Neural cell (in vitro differentiated cells): Measurements from ENCODE around the gene FRMPD3. TPM values are rescaled to one million over a fixed set of nuclear protein-coding genes. Genes with fewer than 3 reads are reported as not detected.
"Not testable (repeated sequence)": the region's sequence is repeated elsewhere in the genome, so short reads cannot be mapped to it uniquely, and the experiment has no call there.

Experiments
- H2AFZ ChIP-seq: fragments of 200-600, 300-800 bp; sonication (generic), shearing (Covaris generic); 2 replicates; pipeline ENCODE4 v1.6.0; 2014; ENCODE audit warnings: low read depth, mild to moderate bottlenecking, antibody characterized with exemption, low read length, moderate library complexity
- H3F3A ChIP-seq: fragments of 200-600 bp; shearing (Covaris generic); 2 replicates; pipeline ENCODE4 v1.6.1; 2016; ENCODE audit warnings: mild to moderate bottlenecking, moderate library complexity, mixed read lengths, antibody characterized with exemption, low read length; ENCODE audit not compliant: insufficient read depth, poor library complexity, severe bottlenecking
- H3K27ac ChIP-seq: fragments of 200-600, 300-800 bp; sonication (generic), shearing (Covaris generic); 2 replicates; pipeline ENCODE4 v1.5.1; 2014; ENCODE audit warnings: mild to moderate bottlenecking, low read length, moderate library complexity
- H3K27me3 ChIP-seq: fragments of 300-800, 200-600 bp; sonication (generic), shearing (Covaris generic); 2 replicates; pipeline ENCODE4 v1.6.0; 2014; ENCODE audit warnings: mild to moderate bottlenecking, low read depth, low read length, moderate library complexity; ENCODE audit not compliant: insufficient read depth
- H3K36me3 ChIP-seq: fragments of 300-800, 200-600 bp; sonication (generic), shearing (Covaris generic); 2 replicates; pipeline ENCODE4 v1.5.1; 2014; ENCODE audit warnings: mild to moderate bottlenecking, antibody characterized with exemption, low read length, moderate library complexity; ENCODE audit not compliant: insufficient read depth
- H3K4me2 ChIP-seq: fragments of 300-800, 200-600 bp; sonication (generic), shearing (Covaris generic); 2 replicates; pipeline ENCODE4 v1.6.0; 2014; ENCODE audit warnings: mild to moderate bottlenecking, low read length
- H3K4me3 ChIP-seq: fragments of 300-800, 200-600 bp; sonication (generic), shearing (Covaris generic); 2 replicates; pipeline ENCODE4 v1.5.1; 2014; ENCODE audit warnings: mild to moderate bottlenecking, low read length, moderate library complexity
- H3K79me2 ChIP-seq: fragments of 200-600 bp; shearing (Covaris generic); replicated peaks from 2 replicates; pipeline ENCODE4 v1.6.0; 2014; ENCODE audit warnings: mild to moderate bottlenecking, low read length, moderate library complexity; ENCODE audit not compliant: insufficient read depth
- H3K9ac ChIP-seq: fragments of 300-800, 200-600 bp; sonication (generic), shearing (Covaris generic); 2 replicates; pipeline ENCODE4 v1.6.1; 2016; ENCODE audit warnings: mild to moderate bottlenecking, low read length, mixed read lengths
- H3K9me2 ChIP-seq: fragments of 200-600 bp; shearing (Covaris generic); 2 replicates; pipeline ENCODE4 v1.6.1; 2016; ENCODE audit warnings: mild to moderate bottlenecking, low read length, mixed read lengths; ENCODE audit not compliant: insufficient read depth
- H3K9me3 ChIP-seq: fragments of 200-600, 300-800 bp; sonication (generic), shearing (Covaris generic); 2 replicates; pipeline ENCODE4 v1.6.1; 2016; ENCODE audit warnings: mild to moderate bottlenecking, mixed run types, low read length, moderate library complexity, mixed read lengths
- H4K20me1 ChIP-seq: fragments of 200-600 bp; shearing (Covaris generic); 2 replicates; pipeline ENCODE4 v1.6.1; 2016; ENCODE audit warnings: mild to moderate bottlenecking, mixed run types; ENCODE audit not compliant: insufficient read depth
- CTCF ChIP-seq: fragments of 450-650 bp; IDR thresholded peaks from 2 replicates; pipeline ENCODE4 v1.5.1; 2014; ENCODE audit warnings: antibody characterized with exemption, mild to moderate bottlenecking, moderate library complexity; ENCODE audit not compliant: poor library complexity, severe bottlenecking
- EP300 ChIP-seq: fragments of 450-650 bp; conservative IDR thresholded peaks from 2 replicates; pipeline ENCODE4 v1.6.1; 2014; ENCODE audit warnings: antibody characterized with exemption, mild to moderate bottlenecking, moderate library complexity; ENCODE audit not compliant: poor library complexity, severe bottlenecking
- EZH2 ChIP-seq: fragments of 200-600, 300-800 bp; shearing (Covaris generic), sonication (generic); IDR thresholded peaks from 2 replicates; pipeline ENCODE4 v1.6.1; 2014; ENCODE audit warnings: antibody characterized with exemption, low read length, borderline replicate concordance, mild to moderate bottlenecking; ENCODE audit not compliant: insufficient read depth, poor library complexity, severe bottlenecking
- MXI1 ChIP-seq: fragments of 450-650 bp; conservative IDR thresholded peaks from 2 replicates; pipeline ENCODE4 v1.6.1; 2014; ENCODE audit warnings: antibody characterized with exemption, mild to moderate bottlenecking; ENCODE audit not compliant: poor library complexity, severe bottlenecking
- POLR2AphosphoS5 ChIP-seq: IDR thresholded peaks from 2 replicates; pipeline ENCODE4 v1.6.1; 2012
- RAD21 ChIP-seq: fragments of 450-650 bp; conservative IDR thresholded peaks from 2 replicates; pipeline ENCODE4 v1.6.1; 2014; ENCODE audit warnings: antibody characterized with exemption, mild to moderate bottlenecking, moderate library complexity
- REST ChIP-seq: IDR thresholded peaks from 2 replicates; pipeline ENCODE4 v1.6.1; 2012; ENCODE audit warnings: borderline replicate concordance
- SMC3 ChIP-seq: fragments of 450-650 bp; conservative IDR thresholded peaks from 2 replicates; pipeline ENCODE4 v1.6.1; 2014; ENCODE audit warnings: antibody characterized with exemption, mild to moderate bottlenecking, moderate library complexity; ENCODE audit not compliant: poor library complexity
- TAF1 ChIP-seq: IDR thresholded peaks from 2 replicates; pipeline ENCODE4 v1.6.1; 2012; ENCODE audit warnings: low read depth
- polyA plus RNA-seq: library from polyadenylated mRNA; depleted of rRNA; stranded (reverse); fragments of >200 nt; gene quantifications from 2 replicates; pipeline ENCODE4 v1.2.3, GENCODE V29; 2014

Gene FRMPD3
- polyA plus RNA-seq, 1 donor from 2014 or later, result 0.45 TPM

GRCh38 chrX:107470198-107470597, 20.7 kb downstream of the FRMPD3 start:
- Histone ChIP-seq H3K9ac (no peak overlapping the region), H4K20me1 (no peaks in the 10 kb centered on the region), H3K4me3 (no peak overlapping the region), H3K9me2 (no peaks in the 10 kb centered on the region), H3K27me3 (no peaks in the 10 kb centered on the region), H2AFZ (no peak overlapping the region), H3K9me3 (no peaks in the 10 kb centered on the region), H3K27ac (no peak overlapping the region), H3K4me2 (no peak overlapping the region), H3K79me2 (no peaks in the 10 kb centered on the region), H3K36me3 (no peaks in the 10 kb centered on the region), H3F3A (no peaks in the 10 kb centered on the region)
- TF ChIP-seq CTCF (no peak), RAD21 (no peak), EP300 (no peak), POLR2AphosphoS5 (no peak), EZH2 (no peak), TAF1 (no peak), SMC3 (no peak), MXI1 (no peak), REST (no peak)

DNA sequence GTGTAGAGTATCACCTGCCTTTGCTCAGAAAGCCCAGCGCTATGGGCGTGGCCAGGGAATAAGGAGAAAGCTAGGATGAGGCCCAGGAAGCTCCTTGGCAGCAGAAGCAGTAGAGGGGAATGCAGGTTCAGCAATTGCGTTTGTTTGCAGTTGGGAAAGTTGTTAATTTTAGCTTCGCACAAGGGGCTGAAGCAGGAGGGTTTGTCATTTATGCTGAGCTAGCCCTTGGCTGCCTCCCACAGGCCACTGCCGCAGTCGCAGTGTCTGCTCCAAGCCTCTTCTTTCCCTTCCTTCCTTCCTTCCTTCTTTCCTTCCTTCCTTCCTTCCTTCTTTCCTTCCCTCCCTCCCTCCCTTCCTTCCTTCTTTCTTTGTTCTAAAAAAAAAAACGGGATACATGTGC, 21.5 kb downstream of the FRMPD3 start:
- TF ChIP-seq EP300, result no peak
- no peak for TF ChIP-seq REST
- TF ChIP-seq CTCF, result no peak
- TF ChIP-seq TAF1, result no peak
- no peak for TF ChIP-seq EZH2
- TF ChIP-seq SMC3, result no peak
- no peak for TF ChIP-seq MXI1
- no peak for TF ChIP-seq POLR2AphosphoS5
- TF ChIP-seq RAD21, result no peak
- no peak overlapping the region for H3K27ac ChIP-seq
- H3K27me3 ChIP-seq, result no peaks in the 10 kb centered on the region
- H4K20me1 ChIP-seq, result no peaks in the 10 kb centered on the region
- H3F3A ChIP-seq, result no peaks in the 10 kb centered on the region
- H3K4me3 ChIP-seq, result no peak overlapping the region
- H3K9ac ChIP-seq, result no peak overlapping the region
- H2AFZ ChIP-seq, result no peak overlapping the region
- H3K4me2 ChIP-seq, result no peak overlapping the region
- no peaks in the 10 kb centered on the region for H3K9me3 ChIP-seq
- H3K9me2 ChIP-seq, result no peaks in the 10 kb centered on the region
- H3K36me3 ChIP-seq, result no peaks in the 10 kb centered on the region
- no peaks in the 10 kb centered on the region for H3K79me2 ChIP-seq

DNA sequence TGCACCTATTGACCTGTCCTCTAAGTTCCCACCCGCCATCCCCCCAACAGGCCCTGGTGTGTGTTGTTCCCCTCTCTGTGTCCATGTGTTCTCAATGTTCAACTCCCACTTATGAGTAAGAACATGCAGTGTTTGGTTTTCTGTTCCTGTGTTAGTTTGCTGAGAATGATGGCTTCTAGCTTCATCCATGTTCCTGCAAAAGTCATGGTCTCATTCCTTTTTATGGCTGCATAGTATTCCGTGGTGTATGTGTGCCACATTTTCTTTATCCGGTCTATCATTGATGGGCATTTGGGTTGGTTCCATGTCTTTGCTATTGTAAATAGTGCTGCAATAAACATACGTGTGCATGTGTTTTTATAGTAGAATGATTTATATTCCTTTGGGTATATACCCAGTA, 22.0 kb downstream of the FRMPD3 start:
- not testable (repeated sequence) for H3K9me2 ChIP-seq, H3F3A ChIP-seq

More for the DNA sequence above, 22.0 kb downstream of the FRMPD3 start:
- H3K9me3 ChIP-seq, H3K36me3 ChIP-seq, H3K9ac ChIP-seq, H3K79me2 ChIP-seq, H3K27me3 ChIP-seq, H3K27ac ChIP-seq, H2AFZ ChIP-seq, H3K4me3 ChIP-seq, H3K4me2 ChIP-seq, H4K20me1 ChIP-seq: not testable (repeated sequence)
